Neural cell (in vitro differentiated cells): Measurements from ENCODE around the gene HOXC10. TPM values are rescaled to one million over a fixed set of nuclear protein-coding genes. Genes with fewer than 3 reads are reported as not detected.

Experiments used
- H2AFZ ChIP-seq: fragments of 200-600, 300-800 bp; sonication (generic), shearing (Covaris generic); 2 replicates; pipeline ENCODE4 v1.6.0; 2014; ENCODE audit warnings: low read depth, mild to moderate bottlenecking, antibody characterized with exemption, low read length, moderate library complexity
- H3F3A ChIP-seq: fragments of 200-600 bp; shearing (Covaris generic); 2 replicates; pipeline ENCODE4 v1.6.1; 2016; ENCODE audit warnings: mild to moderate bottlenecking, moderate library complexity, mixed read lengths, antibody characterized with exemption, low read length; ENCODE audit not compliant: insufficient read depth, poor library complexity, severe bottlenecking
- H3K27ac ChIP-seq: fragments of 200-600, 300-800 bp; sonication (generic), shearing (Covaris generic); 2 replicates; pipeline ENCODE4 v1.5.1; 2014; ENCODE audit warnings: mild to moderate bottlenecking, low read length, moderate library complexity
- H3K27me3 ChIP-seq: fragments of 300-800, 200-600 bp; sonication (generic), shearing (Covaris generic); 2 replicates; pipeline ENCODE4 v1.6.0; 2014; ENCODE audit warnings: mild to moderate bottlenecking, low read depth, low read length, moderate library complexity; ENCODE audit not compliant: insufficient read depth
- H3K36me3 ChIP-seq: fragments of 300-800, 200-600 bp; sonication (generic), shearing (Covaris generic); 2 replicates; pipeline ENCODE4 v1.5.1; 2014; ENCODE audit warnings: mild to moderate bottlenecking, antibody characterized with exemption, low read length, moderate library complexity; ENCODE audit not compliant: insufficient read depth
- H3K4me2 ChIP-seq: fragments of 300-800, 200-600 bp; sonication (generic), shearing (Covaris generic); 2 replicates; pipeline ENCODE4 v1.6.0; 2014; ENCODE audit warnings: mild to moderate bottlenecking, low read length
- H3K4me3 ChIP-seq: fragments of 300-800, 200-600 bp; sonication (generic), shearing (Covaris generic); 2 replicates; pipeline ENCODE4 v1.5.1; 2014; ENCODE audit warnings: mild to moderate bottlenecking, low read length, moderate library complexity
- H3K79me2 ChIP-seq: fragments of 200-600 bp; shearing (Covaris generic); replicated peaks from 2 replicates; pipeline ENCODE4 v1.6.0; 2014; ENCODE audit warnings: mild to moderate bottlenecking, low read length, moderate library complexity; ENCODE audit not compliant: insufficient read depth
- H3K9ac ChIP-seq: fragments of 300-800, 200-600 bp; sonication (generic), shearing (Covaris generic); 2 replicates; pipeline ENCODE4 v1.6.1; 2016; ENCODE audit warnings: mild to moderate bottlenecking, low read length, mixed read lengths
- H3K9me2 ChIP-seq: fragments of 200-600 bp; shearing (Covaris generic); 2 replicates; pipeline ENCODE4 v1.6.1; 2016; ENCODE audit warnings: mild to moderate bottlenecking, low read length, mixed read lengths; ENCODE audit not compliant: insufficient read depth
- H3K9me3 ChIP-seq: fragments of 200-600, 300-800 bp; sonication (generic), shearing (Covaris generic); 2 replicates; pipeline ENCODE4 v1.6.1; 2016; ENCODE audit warnings: mild to moderate bottlenecking, mixed run types, low read length, moderate library complexity, mixed read lengths
- H4K20me1 ChIP-seq: fragments of 200-600 bp; shearing (Covaris generic); 2 replicates; pipeline ENCODE4 v1.6.1; 2016; ENCODE audit warnings: mild to moderate bottlenecking, mixed run types; ENCODE audit not compliant: insufficient read depth
- CTCF ChIP-seq: fragments of 450-650 bp; IDR thresholded peaks from 2 replicates; pipeline ENCODE4 v1.5.1; 2014; ENCODE audit warnings: antibody characterized with exemption, mild to moderate bottlenecking, moderate library complexity; ENCODE audit not compliant: poor library complexity, severe bottlenecking
- EP300 ChIP-seq: fragments of 450-650 bp; conservative IDR thresholded peaks from 2 replicates; pipeline ENCODE4 v1.6.1; 2014; ENCODE audit warnings: antibody characterized with exemption, mild to moderate bottlenecking, moderate library complexity; ENCODE audit not compliant: poor library complexity, severe bottlenecking
- EZH2 ChIP-seq: fragments of 200-600, 300-800 bp; shearing (Covaris generic), sonication (generic); IDR thresholded peaks from 2 replicates; pipeline ENCODE4 v1.6.1; 2014; ENCODE audit warnings: antibody characterized with exemption, low read length, borderline replicate concordance, mild to moderate bottlenecking; ENCODE audit not compliant: insufficient read depth, poor library complexity, severe bottlenecking
- MXI1 ChIP-seq: fragments of 450-650 bp; conservative IDR thresholded peaks from 2 replicates; pipeline ENCODE4 v1.6.1; 2014; ENCODE audit warnings: antibody characterized with exemption, mild to moderate bottlenecking; ENCODE audit not compliant: poor library complexity, severe bottlenecking
- REST ChIP-seq: IDR thresholded peaks from 2 replicates; pipeline ENCODE4 v1.6.1; 2012; ENCODE audit warnings: borderline replicate concordance
- SMC3 ChIP-seq: fragments of 450-650 bp; conservative IDR thresholded peaks from 2 replicates; pipeline ENCODE4 v1.6.1; 2014; ENCODE audit warnings: antibody characterized with exemption, mild to moderate bottlenecking, moderate library complexity; ENCODE audit not compliant: poor library complexity
- TAF1 ChIP-seq: IDR thresholded peaks from 2 replicates; pipeline ENCODE4 v1.6.1; 2012; ENCODE audit warnings: low read depth
- polyA plus RNA-seq: library from polyadenylated mRNA; depleted of rRNA; stranded (reverse); fragments of >200 nt; gene quantifications from 2 replicates; pipeline ENCODE4 v1.2.3, GENCODE V29; 2014

The HOXC10 gene
- polyA plus RNA-seq, 1 donor from 2014 or later = not detected

GRCh38 chr12:53973236-53974042 lies 11.5 kb upstream of the HOXC10 start:
- Histone ChIP-seq H3K36me3 (no peaks in the 10 kb centered on the region), H3K27ac (no peak overlapping the region), H3K9me3 (no peaks in the 10 kb centered on the region), H3K9ac (no peak overlapping the region), H3K27me3 (peaks cover 99% of the 10 kb centered on the region), H3K4me3 (no peak overlapping the region), H3K9me2 (no peaks in the 10 kb centered on the region), H3F3A (no peaks in the 10 kb centered on the region), H3K4me2 (no peak overlapping the region), H2AFZ (no peak overlapping the region), H4K20me1 (no peaks in the 10 kb centered on the region), H3K79me2 (no peaks in the 10 kb centered on the region)
- TF ChIP-seq CTCF (no peak), EZH2 (peak; percentile 65), SMC3 (no peak), EP300 (no peak), REST (no peak), MXI1 (no peak), TAF1 (no peak)

GRCh38 chr12:53974084-53975063 lies 10.6 kb upstream of the HOXC10 start, which contains the start of gene HOTAIR:
HOTAIR (minus strand) TSS chr12:53974954.
- Histone ChIP-seq H3K27ac (no peak within 1 kb of the TSS), H2AFZ (no peak within 1 kb of the TSS), H4K20me1 (no peaks in the 10 kb centered on the region), H3K27me3 (peaks cover 99% of the 10 kb centered on the region), H3K79me2 (no peaks in the 10 kb centered on the region), H3F3A (no peaks in the 10 kb centered on the region), H3K9me3 (no peaks in the 10 kb centered on the region), H3K9ac (no peak within 1 kb of the TSS), H3K36me3 (no peaks in the 10 kb centered on the region), H3K4me3 (no peak within 1 kb of the TSS), H3K9me2 (no peaks in the 10 kb centered on the region), H3K4me2 (no peak within 1 kb of the TSS)
- peak; percentile 44 for TF ChIP-seq EZH2
- TF ChIP-seq REST = no peak
